PC-3 (cell line): ENCODE measurements around the gene SHOX.

Experiments used
- EZH2 ChIP-seq: fragments of 300-600 bp; sonication (generic); IDR thresholded peaks from one replicate; pipeline ENCODE4 v1.6.1; 2017; ENCODE audit warnings: antibody characterized with exemption, mild to moderate bottlenecking, low read length; ENCODE audit not compliant: unreplicated experiment
- EZH2phosphoT487 ChIP-seq: fragments of 300-600 bp; sonication (generic); IDR thresholded peaks from 2 replicates; pipeline ENCODE4 v1.6.1; 2018; ENCODE audit warnings: mild to moderate bottlenecking, antibody characterized with exemption, low read length, borderline replicate concordance
- TF ChIP-seq, protein P1 (sequence below): fragments of 300-600 bp; sonication (generic); conservative IDR thresholded peaks from 2 replicates; pipeline ENCODE4 v1.5.1; 2017; ENCODE audit warnings: antibody characterized with exemption, low read depth, mild to moderate bottlenecking, low read length

- TF ChIP-seq, protein P1, sequence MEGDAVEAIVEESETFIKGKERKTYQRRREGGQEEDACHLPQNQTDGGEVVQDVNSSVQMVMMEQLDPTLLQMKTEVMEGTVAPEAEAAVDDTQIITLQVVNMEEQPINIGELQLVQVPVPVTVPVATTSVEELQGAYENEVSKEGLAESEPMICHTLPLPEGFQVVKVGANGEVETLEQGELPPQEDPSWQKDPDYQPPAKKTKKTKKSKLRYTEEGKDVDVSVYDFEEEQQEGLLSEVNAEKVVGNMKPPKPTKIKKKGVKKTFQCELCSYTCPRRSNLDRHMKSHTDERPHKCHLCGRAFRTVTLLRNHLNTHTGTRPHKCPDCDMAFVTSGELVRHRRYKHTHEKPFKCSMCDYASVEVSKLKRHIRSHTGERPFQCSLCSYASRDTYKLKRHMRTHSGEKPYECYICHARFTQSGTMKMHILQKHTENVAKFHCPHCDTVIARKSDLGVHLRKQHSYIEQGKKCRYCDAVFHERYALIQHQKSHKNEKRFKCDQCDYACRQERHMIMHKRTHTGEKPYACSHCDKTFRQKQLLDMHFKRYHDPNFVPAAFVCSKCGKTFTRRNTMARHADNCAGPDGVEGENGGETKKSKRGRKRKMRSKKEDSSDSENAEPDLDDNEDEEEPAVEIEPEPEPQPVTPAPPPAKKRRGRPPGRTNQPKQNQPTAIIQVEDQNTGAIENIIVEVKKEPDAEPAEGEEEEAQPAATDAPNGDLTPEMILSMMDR = no peak
- no peak for TF ChIP-seq EZH2
- no peak for TF ChIP-seq EZH2phosphoT487
Measured at GRCh38 chrX:614136-614535, 16.5 kb upstream of the SHOX start.
